ENCODE measurements around the gene TBL3. TPM values are rescaled to one million over a fixed set of nuclear protein-coding genes. Genes with fewer than 3 reads are reported as not detected.

The TBL3 gene
- total RNA-seq (2022; extraction: Qiagen RNA extraction; ENCODE audit: low read depth): 33.8 to 44.9 TPM (median 36.1 TPM) in 5 replicates

GRCh38 chr16:1971796-1972489 is at the start of gene TBL3:
Gene TBL3, plus strand, starts transcription at chr16:1972053. Its CDS starts 112 bp downstream, at chr16:1972165.

DNA sequence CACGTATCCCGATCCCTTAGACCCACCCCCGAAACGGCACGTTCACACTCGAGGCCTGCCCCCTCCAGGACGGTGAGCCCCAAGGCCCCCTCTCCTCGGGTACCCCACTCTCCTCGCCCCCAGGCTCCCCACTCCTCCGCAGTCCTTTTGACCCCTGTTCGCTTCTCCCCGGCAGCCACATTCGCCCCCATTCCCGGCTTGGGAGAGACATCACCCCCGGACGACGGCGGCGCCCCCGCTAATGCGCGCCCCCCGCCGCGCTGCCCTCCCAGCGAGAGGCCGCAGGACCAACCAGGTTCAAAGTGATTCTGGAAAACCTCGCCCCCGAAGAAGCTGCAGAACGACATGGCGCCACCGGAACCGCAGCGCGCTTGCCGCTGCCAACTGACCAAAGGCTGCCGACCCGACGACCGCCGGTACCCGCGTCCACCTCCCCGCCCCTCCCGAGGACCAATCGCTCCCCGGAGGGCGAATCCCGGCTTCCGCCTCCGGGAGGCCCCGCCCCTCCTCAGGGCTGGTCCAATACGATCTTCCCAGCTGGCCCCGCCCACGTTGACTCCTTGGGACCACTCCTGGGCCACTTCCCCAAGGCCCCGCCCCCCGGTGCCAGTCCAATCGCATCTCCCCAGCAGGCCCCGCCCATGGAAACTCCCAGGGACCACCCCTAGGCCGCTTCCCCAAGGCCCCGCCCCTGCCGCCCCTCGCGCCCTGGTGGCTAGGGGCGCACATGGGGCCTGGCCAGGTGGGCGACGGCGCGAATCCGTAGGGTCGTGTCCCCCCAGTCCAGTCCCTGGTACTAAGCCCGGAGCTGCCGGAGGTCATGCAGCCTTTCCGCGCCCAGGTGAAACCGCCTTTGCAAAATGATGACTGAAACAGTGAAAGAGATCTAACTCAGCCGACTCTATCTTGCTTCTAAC is 28.8 kb upstream of the TBL3 start, which contains the start of gene MSRB1:
Gene MSRB1, minus strand, starts transcription at position 390 of the 917 bp plus-strand sequence. Its CDS starts 43 bp downstream, at position 347.

DNA sequence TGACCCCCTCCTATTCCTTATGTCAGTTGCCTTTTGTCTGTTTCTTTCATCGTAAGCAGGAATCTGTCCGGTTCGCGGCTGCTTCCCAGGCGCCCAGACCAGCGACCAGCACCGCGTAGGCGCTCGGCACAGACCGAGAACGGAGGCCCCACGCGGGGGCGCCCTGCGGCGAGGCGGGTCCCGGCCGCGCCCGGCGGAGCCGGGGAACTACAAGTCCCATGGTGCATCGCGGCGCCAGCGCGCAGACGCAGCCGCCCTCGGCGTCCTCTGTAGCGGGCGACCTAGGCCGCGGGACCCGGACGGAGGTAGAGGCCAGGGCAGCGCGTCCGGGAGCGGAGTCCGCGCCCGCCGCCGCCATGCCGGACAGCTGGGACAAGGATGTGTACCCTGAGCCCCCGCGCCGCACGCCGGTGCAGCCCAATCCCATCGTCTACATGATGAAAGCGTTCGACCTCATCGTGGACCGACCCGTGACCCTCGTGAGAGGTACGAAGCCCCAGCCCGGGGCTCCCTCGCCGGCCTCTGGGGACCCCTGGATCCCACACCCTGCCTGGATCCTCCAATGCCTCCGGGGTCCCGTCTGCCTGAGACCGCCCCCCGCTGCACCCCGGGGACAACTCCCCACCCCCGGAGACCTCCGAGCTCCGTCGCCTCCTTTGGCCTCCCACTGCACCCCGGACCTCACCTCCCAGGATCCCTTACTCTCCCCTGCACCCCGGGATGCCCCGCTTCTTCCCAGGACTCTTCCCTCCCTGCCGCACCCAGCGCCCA is 12.4 kb upstream of the TBL3 start, which contains the start of gene NDUFB10:
Gene NDUFB10, plus strand, starts transcription at position 270 of the 771 bp plus-strand sequence. Its CDS starts 87 bp downstream, at position 357.

DNA sequence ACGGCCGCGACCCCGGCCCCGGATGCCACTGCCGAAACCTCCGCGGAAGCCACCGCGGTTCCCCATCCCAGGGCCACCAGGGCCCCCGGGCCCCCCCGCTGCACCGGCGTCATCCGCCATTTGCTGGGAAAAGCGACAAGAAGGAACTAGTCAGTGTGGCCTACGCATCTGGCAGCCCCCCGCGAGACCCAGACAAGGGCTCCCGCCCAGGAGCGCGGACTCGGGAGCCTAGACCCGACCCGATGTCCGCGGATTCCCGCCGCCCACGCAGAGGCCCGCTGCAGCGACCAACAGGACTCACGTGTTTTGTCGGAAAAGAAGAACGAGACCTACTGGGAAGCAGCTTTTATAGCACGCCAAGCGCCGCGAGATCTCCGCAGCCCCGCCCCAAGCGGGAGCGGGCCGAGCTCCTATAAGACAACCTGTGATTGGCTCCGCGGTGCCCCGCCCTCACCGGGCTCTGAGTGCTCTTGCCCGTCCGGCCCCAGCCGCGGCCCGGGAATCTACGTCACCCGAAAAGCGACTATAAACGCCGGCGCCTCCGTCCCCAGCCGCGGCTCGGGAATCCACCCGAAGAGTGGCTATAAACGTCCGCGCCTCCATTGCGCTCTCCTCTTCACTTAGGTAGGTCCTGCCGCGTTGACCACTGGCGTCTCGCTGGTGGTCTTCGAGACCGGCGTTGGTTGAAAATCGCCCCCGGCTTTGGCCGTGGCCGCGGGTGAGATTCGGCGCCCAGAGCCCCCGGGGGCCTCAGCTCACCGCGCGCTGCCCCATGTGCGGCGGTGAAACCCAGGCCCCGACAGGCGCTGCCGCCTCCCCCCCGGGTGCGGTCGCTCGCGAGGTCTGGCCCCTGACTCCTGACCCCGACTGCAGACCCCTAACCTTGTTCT is 7.1 kb upstream of the TBL3 start, which contains the start of gene RPS2:
Gene RPS2, minus strand, starts transcription at position 321 of the 890 bp plus-strand sequence. Its CDS starts 201 bp downstream, at position 120.

DNA sequence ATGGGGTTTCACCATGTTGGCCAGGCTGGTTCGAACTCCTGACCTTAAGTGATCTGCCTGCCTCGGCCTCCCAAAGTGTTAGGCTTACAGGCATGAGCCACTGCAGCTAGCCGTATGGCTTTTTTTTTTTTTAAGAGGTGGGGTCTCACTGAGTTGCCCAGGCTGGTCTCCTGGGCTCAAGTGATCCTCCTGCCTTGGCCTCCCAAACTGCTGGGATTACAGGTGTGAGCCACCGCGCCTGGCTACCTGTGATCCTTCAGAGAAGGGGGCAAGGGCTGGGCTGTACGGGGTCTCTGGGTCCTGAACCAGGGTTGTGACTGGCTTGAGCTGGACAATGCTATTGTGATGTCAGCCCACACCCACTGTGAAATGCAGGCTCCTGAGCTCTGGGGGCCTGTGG is 5.4 kb upstream of the TBL3 start, which contains the start of gene RNF151:
Gene RNF151, plus strand, starts transcription at position 397 of the 400 bp plus-strand sequence. CDS start 26 bp downstream, outside the sequence.

GRCh38 chr16:1981398-1981836 is 9.6 kb downstream of the TBL3 start, which contains the start of gene NOXO1:
Gene NOXO1, minus strand, starts transcription at chr16:1981469. Its CDS starts 290 bp downstream, at chr16:1981179.

DNA sequence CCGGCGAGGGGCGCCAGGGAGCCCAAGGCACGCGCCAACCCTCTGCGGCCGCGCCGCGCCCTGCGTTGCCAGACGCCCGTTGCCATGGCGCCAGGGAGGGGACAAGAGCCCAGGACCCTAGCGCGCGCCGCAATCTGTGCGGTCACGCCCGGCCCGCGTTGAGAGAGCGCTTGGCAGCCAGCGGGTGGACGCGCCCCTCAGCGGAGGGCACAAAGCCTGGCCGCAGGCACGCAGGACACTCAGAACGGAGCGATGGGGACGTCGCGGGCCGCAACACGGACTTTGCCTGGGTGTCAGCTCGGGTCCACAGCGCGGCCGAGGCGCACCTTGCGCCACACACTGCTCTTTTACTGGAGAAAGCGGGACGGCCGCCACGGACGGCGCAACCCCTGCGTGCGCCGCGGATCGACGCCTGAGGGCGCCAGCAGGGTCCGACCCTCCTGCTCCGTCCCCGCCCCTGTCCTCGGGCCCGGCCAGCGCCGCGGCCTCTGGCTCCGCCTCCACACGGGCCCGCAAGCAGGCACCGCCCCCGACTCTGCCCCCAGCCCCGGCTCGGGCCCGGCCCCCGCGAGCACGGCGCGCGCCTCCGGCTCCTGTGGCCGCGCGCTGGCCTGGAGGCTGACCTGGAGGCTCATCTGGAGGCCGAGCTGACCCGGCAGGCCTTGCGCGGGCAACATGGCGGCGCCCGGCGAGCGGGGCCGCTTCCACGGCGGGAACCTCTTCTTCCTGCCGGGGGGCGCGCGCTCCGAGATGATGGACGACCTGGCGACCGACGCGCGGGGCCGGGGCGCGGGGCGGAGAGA is 11.9 kb downstream of the TBL3 start, which contains the start of gene GFER:
Gene GFER, plus strand, starts transcription at position 650 of the 803 bp plus-strand sequence. Its CDS starts 26 bp downstream, at position 676.

GRCh38 chr16:1989209-1990100 is 17.6 kb downstream of the TBL3 start, which contains the start of gene SYNGR3:
Gene SYNGR3, plus strand, starts transcription at chr16:1989970. Its CDS starts 133 bp downstream, at chr16:1990103.

GRCh38 chr16:2009791-2010510 is 38.1 kb downstream of the TBL3 start, which contains the start of gene ZNF598:
Gene ZNF598, minus strand, starts transcription at chr16:2009821.

GRCh38 chr16:2019518-2019920 is 47.7 kb downstream of the TBL3 start, which contains the start of gene NPW:
Gene NPW, plus strand, starts transcription at chr16:2019785.

GRCh38 chr16:2026461-2027023 is 54.7 kb downstream of the TBL3 start, which contains the start of gene NHERF2:
Gene NHERF2, plus strand, starts transcription at chr16:2026902. Its CDS starts 104 bp downstream, at chr16:2027006.

Other genes with a start within 250 kb of the TBL3 start
- 29.4 to 60.4 TPM (median 53.3 TPM) in 5 replicates for gene NME3, start 200.5 kb upstream of the TBL3 start, total RNA-seq (2022; extraction: Qiagen RNA extraction; ENCODE audit: low read depth)
- 5.4 to 12.9 TPM (median 9.9 TPM) in 5 replicates for gene EME2, start 199.2 kb upstream of the TBL3 start, total RNA-seq (2022; extraction: Qiagen RNA extraction; ENCODE audit: low read depth)
- gene MRPS34, start 198.9 kb upstream of the TBL3 start, total RNA-seq (2022; extraction: Qiagen RNA extraction; ENCODE audit: low read depth): 163 to 261 TPM (median 224 TPM) in 5 replicates
- gene SPSB3, start 189.5 kb upstream of the TBL3 start, total RNA-seq (2022; extraction: Qiagen RNA extraction; ENCODE audit: low read depth): 16.1 to 25.3 TPM (median 22.5 TPM) in 5 replicates
- 56.7 to 88.8 TPM (median 76.9 TPM) in 5 replicates for gene NUBP2, start 189.1 kb upstream of the TBL3 start, total RNA-seq (2022; extraction: Qiagen RNA extraction; ENCODE audit: low read depth)
- 0.07 to 0.13 TPM in 2 of 5 replicates, not detected in the others for gene IGFALS, start 178.3 kb upstream of the TBL3 start, total RNA-seq (2022; extraction: Qiagen RNA extraction; ENCODE audit: low read depth)
- gene HAGH, start 145.2 kb upstream of the TBL3 start, total RNA-seq (2022; extraction: Qiagen RNA extraction; ENCODE audit: low read depth): 57.8 to 69.7 TPM (median 62.0 TPM) in 5 replicates
- gene FAHD1, start 144.8 kb upstream of the TBL3 start, total RNA-seq (2022; extraction: Qiagen RNA extraction; ENCODE audit: low read depth): 42.2 to 49.6 TPM (median 45.3 TPM) in 5 replicates
- gene MEIOB, start 99.9 kb upstream of the TBL3 start, total RNA-seq (2022; extraction: Qiagen RNA extraction; ENCODE audit: low read depth): 1.9 to 2.4 TPM (median 2.1 TPM) in 5 replicates
- 1.9 to 3.9 TPM (median 3.1 TPM) in 5 replicates for gene HS3ST6, start 53.6 kb upstream of the TBL3 start, total RNA-seq (2022; extraction: Qiagen RNA extraction; ENCODE audit: low read depth)
- 27.0 to 33.5 TPM (median 29.9 TPM) in 5 replicates for gene MSRB1, start 28.9 kb upstream of the TBL3 start, total RNA-seq (2022; extraction: Qiagen RNA extraction; ENCODE audit: low read depth)
- gene RPL3L, start 17.4 kb upstream of the TBL3 start, total RNA-seq (2022; extraction: Qiagen RNA extraction; ENCODE audit: low read depth): 0.03 to 0.06 TPM in 2 of 5 replicates, not detected in the others
- gene NDUFB10, start 12.5 kb upstream of the TBL3 start, total RNA-seq (2022; extraction: Qiagen RNA extraction; ENCODE audit: low read depth): 234 to 300 TPM (median 255 TPM) in 5 replicates
- gene RPS2, start 7.2 kb upstream of the TBL3 start, total RNA-seq (2022; extraction: Qiagen RNA extraction; ENCODE audit: low read depth): 3,777 to 5,494 TPM (median 4,879 TPM) in 5 replicates
- not detected in 5 replicates for gene RNF151, start 5.2 kb upstream of the TBL3 start, total RNA-seq (2022; extraction: Qiagen RNA extraction; ENCODE audit: low read depth)
- gene NOXO1, start 9.4 kb downstream of the TBL3 start, total RNA-seq (2022; extraction: Qiagen RNA extraction; ENCODE audit: low read depth): 0.14 to 0.29 TPM (median 0.25 TPM) in 5 replicates
- gene GFER, start 12.1 kb downstream of the TBL3 start, total RNA-seq (2022; extraction: Qiagen RNA extraction; ENCODE audit: low read depth): 26.3 to 42.5 TPM (median 39.7 TPM) in 5 replicates
- gene SYNGR3, start 17.9 kb downstream of the TBL3 start, total RNA-seq (2022; extraction: Qiagen RNA extraction; ENCODE audit: low read depth): 6.4 to 7.6 TPM (median 6.9 TPM) in 5 replicates
- 44.1 to 62.0 TPM (median 55.9 TPM) in 5 replicates for gene ZNF598, start 37.8 kb downstream of the TBL3 start, total RNA-seq (2022; extraction: Qiagen RNA extraction; ENCODE audit: low read depth)
- gene NPW, start 47.7 kb downstream of the TBL3 start, total RNA-seq (2022; extraction: Qiagen RNA extraction; ENCODE audit: low read depth): 0.74 to 1.3 TPM (median 0.99 TPM) in 5 replicates
- gene NHERF2, start 54.8 kb downstream of the TBL3 start, total RNA-seq (2022; extraction: Qiagen RNA extraction; ENCODE audit: low read depth): 38.6 to 58.8 TPM (median 54.7 TPM) in 5 replicates
- 34.0 to 46.7 TPM (median 42.0 TPM) in 5 replicates for gene NTHL1, start 75.8 kb downstream of the TBL3 start, total RNA-seq (2022; extraction: Qiagen RNA extraction; ENCODE audit: low read depth)
- gene TSC2, start 75.9 kb downstream of the TBL3 start, total RNA-seq (2022; extraction: Qiagen RNA extraction; ENCODE audit: low read depth): 34.3 to 44.5 TPM (median 38.4 TPM) in 5 replicates
- 41.9 to 56.6 TPM (median 50.2 TPM) in 5 replicates for gene PKD1, start 163.8 kb downstream of the TBL3 start, total RNA-seq (2022; extraction: Qiagen RNA extraction; ENCODE audit: low read depth)
- gene RAB26, start 176.6 kb downstream of the TBL3 start, total RNA-seq (2022; extraction: Qiagen RNA extraction; ENCODE audit: low read depth): 3.0 to 4.5 TPM (median 3.3 TPM) in 5 replicates
- gene TRAF7, start 183.7 kb downstream of the TBL3 start, total RNA-seq (2022; extraction: Qiagen RNA extraction; ENCODE audit: low read depth): 39.0 to 67.9 TPM (median 55.5 TPM) in 5 replicates
- gene CASKIN1, start 224.6 kb downstream of the TBL3 start, total RNA-seq (2022; extraction: Qiagen RNA extraction; ENCODE audit: low read depth): 0.32 to 1.8 TPM (median 0.50 TPM) in 5 replicates
- 44.7 to 55.3 TPM (median 47.9 TPM) in 5 replicates for gene MLST8, start 233.4 kb downstream of the TBL3 start, total RNA-seq (2022; extraction: Qiagen RNA extraction; ENCODE audit: low read depth)
- gene BRICD5, start 238.8 kb downstream of the TBL3 start, total RNA-seq (2022; extraction: Qiagen RNA extraction; ENCODE audit: low read depth): 3.1 to 5.9 TPM (median 5.4 TPM) in 5 replicates
- 16.4 to 32.8 TPM (median 30.5 TPM) in 5 replicates for gene PGP, start 242.8 kb downstream of the TBL3 start, total RNA-seq (2022; extraction: Qiagen RNA extraction; ENCODE audit: low read depth)